Astrocyte of the cerebellum (primary cell): ENCODE measurements around the gene SANBR.
"Not testable (repeated sequence)": the region's sequence is repeated elsewhere in the genome, so short reads cannot be mapped to it uniquely, and the experiment has no call there.

ENCODE experiments used
- DNase-seq: peaks from one replicate; pipeline ENCODE4 v3.0.0-alpha.2; 2011; ENCODE audit warnings: low read depth
- H3K4me3 ChIP-seq: 2 replicates; pipeline ENCODE4 v1.5.1; 2011; ENCODE audit warnings: mild to moderate bottlenecking, low read depth, low read length, moderate library complexity
- in situ Hi-C: cut with HindIII; loops from 2 replicates; pipeline ENCODE4 v1.10.0; 2017; ENCODE audit warnings: low sequenced_read_pairs
- TF ChIP-seq, protein P1 (sequence below): IDR thresholded peaks from 2 replicates; pipeline ENCODE4 v1.5.1; 2012; ENCODE audit warnings: low read length, low read depth, moderate library complexity, mild to moderate bottlenecking; ENCODE audit errors: missing control alignments

SANBR gene

DNA sequence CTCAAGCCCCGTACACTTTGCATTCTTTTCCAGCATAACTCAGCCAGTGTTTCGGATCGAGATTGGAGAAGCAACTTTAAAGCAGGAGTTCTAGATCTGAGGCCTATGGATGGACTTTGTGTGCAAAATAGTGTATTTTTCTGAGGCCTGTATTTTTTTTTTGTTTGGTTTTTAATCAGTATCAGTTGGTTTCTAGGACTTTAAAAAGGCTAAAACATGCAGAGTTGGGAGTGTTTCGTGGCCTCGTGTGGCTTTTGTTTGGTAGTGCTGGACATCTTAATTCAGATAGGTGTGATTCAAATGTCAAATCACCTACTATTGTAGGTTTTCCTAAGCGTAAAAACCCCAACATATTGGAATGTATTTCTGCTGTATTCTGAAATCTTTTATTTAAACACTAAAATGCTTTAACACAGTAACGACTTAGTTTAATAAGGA lies 47.3 kb upstream of the SANBR start:
- H3K4me3 ChIP-seq = peak overlapping the region; percentile 86
- TF ChIP-seq, protein P1, sequence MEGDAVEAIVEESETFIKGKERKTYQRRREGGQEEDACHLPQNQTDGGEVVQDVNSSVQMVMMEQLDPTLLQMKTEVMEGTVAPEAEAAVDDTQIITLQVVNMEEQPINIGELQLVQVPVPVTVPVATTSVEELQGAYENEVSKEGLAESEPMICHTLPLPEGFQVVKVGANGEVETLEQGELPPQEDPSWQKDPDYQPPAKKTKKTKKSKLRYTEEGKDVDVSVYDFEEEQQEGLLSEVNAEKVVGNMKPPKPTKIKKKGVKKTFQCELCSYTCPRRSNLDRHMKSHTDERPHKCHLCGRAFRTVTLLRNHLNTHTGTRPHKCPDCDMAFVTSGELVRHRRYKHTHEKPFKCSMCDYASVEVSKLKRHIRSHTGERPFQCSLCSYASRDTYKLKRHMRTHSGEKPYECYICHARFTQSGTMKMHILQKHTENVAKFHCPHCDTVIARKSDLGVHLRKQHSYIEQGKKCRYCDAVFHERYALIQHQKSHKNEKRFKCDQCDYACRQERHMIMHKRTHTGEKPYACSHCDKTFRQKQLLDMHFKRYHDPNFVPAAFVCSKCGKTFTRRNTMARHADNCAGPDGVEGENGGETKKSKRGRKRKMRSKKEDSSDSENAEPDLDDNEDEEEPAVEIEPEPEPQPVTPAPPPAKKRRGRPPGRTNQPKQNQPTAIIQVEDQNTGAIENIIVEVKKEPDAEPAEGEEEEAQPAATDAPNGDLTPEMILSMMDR = no peak
- in situ Hi-C loops = loop anchor here (25.0 kb wide), 1 partner anchor 256 kb away; the partner anchor contains the start of gene PAPOLG
- peak; percentile 5 for DNase-seq

DNA sequence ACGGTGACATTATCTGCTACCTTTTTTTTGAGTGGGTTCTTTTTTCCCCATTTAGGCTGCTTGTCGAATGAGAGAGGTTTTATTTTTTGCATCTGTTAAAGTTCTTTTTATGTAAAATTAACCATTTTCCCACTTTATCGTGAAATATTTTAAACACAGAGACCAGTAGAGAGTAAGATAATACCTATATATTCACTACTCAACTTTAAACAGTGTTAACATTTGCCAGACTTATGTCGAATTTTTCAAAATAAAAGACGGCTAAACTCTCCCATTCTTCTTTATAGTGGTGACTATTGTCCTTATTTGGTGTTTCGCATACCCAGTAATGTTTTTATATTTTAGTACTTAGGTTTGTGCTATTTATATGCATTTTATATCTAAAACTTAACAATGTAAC lies 46.9 kb upstream of the SANBR start:
- H3K4me3 ChIP-seq = peak overlapping the region; percentile 86
- TF ChIP-seq, protein P1 = no peak
- in situ Hi-C loops = loop anchor here (25.0 kb wide), 1 partner anchor 256 kb away; the partner anchor contains the start of gene PAPOLG
- no peak for DNase-seq

DNA sequence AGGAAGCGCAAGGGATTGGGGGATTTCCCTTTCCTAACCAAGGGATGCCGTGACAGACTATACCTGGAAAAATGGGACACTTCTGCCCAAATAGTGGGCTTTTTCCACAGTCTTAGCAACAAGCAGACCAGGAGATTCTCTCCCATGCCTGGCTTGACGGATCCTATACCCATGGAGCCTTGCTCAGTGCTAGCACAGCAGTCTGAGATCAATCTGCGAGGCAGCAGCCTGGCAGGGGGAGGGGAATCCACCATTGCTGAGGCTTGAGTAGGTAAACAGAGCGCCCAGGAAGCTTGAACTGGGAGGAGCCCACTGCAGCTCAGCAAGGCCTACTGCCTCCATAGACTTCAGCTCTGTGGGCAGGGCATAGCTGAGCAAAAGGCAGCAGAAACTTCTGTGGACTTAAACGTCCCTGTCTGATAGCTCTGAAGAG lies 44.4 kb upstream of the SANBR start:
- DNase-seq = no peak
- H3K4me3 ChIP-seq = no peak overlapping the region
- TF ChIP-seq, protein P1 = no peak
- in situ Hi-C loops = loop anchor here (25.0 kb wide), 1 partner anchor 259 kb away; the partner anchor contains the start of gene PAPOLG

- no peak for DNase-seq
- TF ChIP-seq, protein P1 = no peak
- in situ Hi-C loops = loop anchor here (25.0 kb wide), 1 partner anchor 261 kb away; the partner anchor contains the start of gene PAPOLG
- H3K4me3 ChIP-seq = no peak overlapping the region
Measured at GRCh38 chr2:61023670-61024069, 42.0 kb upstream of the SANBR start.

DNA sequence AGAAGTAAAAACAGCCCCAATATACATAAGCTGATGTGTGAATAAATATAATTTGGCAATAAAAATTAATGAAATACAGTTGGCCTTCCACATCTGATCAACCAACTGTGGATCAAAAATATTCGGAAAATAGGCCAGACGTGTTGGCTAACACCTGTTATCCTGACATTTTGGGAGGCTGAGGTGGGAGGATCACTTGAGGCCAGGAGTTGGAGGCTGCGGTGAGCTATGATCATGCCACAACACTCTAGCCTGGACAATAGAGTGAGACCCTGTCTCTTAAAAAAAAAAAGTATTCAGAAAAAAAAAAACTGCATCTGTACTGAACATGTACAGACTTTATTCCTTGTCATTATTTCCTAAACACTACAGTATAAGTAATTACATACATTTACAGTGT lies 36.1 kb upstream of the SANBR start:
- TF ChIP-seq, protein P1 = no peak
- no peak overlapping the region for H3K4me3 ChIP-seq
- no peak for DNase-seq
- in situ Hi-C loops = no loop called here

- DNase-seq, in situ Hi-C loops, H3K4me3 ChIP-seq: not testable (repeated sequence)
Measured at GRCh38 chr2:61034592-61034991, 31.1 kb upstream of the SANBR start.

DNA sequence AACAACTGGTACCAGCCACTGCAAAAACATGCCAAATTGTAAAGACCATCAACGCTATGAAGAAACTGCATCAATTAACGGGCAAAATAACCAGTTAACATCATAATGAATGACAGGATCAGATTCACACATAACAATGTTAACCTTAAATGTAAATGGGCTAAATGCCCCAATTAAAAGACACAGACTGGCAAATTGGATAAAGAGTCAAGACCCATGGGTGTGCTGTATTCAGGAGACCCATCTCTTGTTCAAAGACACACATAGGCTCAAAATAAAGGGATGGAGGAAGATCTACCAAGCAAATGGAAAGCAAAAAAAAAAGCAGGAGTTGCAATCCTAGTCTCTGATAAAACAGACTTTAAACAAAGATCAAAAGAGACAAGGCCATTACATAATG lies 29.0 kb upstream of the SANBR start:
- DNase-seq, in situ Hi-C loops, H3K4me3 ChIP-seq: not testable (repeated sequence)

DNA sequence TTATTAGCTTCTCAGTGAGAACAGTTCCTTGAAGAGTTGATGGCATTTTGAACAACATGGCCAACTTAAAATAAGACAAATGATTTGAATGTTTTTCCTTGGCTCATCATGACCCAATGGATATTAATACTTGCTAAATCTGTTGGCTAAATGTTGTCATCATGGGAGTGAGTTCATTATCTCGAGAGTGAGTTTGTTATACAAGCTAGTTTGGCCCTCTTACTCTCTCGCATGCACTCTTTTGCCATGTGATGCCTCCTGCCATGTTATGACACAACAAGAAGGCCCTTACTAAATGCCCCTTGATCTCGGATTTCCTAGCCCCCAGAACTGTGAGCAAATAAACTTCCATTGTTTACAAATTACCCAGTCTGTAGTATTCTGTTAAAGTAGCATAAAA lies 22.9 kb upstream of the SANBR start:
- TF ChIP-seq, protein P1 = no peak
- in situ Hi-C loops = no loop called here
- H3K4me3 ChIP-seq = no peak overlapping the region
- DNase-seq = no peak
